ENCODE measurements around the gene ISM1.

ISM1 gene

DNA sequence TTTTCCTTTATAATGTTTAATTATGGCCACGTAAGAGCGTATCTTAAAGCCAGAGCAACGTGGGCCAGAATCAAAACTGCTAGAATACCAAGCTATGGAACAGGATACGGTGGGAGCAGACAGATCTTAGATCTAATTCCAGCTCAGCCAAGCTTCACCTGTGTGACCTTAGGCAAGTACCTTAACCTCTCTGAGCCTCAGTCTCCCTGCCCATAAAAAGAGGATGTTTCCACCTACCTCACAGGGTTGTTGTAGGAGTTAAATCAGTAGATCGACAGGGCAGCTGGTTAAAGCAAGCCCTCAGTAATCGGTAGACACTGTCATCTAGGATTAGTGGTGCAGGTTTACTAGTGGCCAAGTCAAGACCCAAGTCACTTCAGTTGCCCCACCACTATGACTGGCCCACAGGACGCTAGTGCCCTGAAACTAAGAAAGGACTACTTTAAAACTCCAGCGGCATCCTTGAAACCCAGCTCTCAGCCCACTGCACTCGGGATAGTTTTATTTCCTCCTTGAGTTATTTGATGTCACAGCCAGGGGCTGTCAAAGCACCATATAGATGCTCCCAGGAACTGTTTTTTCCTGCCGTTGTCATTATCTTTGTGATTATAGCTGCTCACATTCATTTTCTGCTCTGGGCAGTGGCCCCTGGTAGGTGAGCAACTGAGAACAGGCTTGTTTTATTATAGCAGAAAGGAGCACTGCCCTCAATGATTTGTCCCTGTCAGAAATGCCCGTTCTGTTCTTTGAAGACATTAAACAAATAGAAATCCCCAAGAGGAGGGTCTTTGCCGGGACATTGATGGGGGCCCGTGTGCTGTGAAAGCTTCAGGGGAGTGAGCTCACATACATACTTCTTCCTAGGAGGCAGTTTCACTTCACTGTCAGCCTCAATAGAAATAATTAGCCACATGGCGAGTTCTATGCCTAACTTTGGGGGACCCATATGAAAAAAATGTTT is 63.1 kb downstream of the ISM1 start:
- no peak for DNase-seq (ENCODE audit: low spot score)

DNA sequence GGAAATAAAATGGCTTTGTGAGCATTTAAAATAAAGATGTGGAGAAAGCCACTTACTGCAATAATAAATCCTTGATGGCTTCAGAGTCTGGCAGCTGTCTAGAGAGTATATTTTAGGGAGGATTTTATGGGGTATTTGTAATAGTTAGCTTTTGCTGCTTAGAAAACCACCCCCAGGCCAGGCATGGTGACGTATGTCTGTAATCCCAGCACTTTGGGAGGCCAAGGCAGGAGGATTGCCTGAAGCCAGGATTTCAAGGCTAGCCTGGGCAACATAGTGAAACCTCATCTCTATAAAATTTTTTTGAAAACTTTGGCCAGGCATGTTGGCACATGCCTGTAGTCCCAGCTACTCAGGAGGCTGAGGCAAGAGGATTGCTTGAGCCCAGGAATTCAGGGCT is 63.8 kb downstream of the ISM1 start:
- DNase-seq (ENCODE audit: low spot score): no peak

DNA sequence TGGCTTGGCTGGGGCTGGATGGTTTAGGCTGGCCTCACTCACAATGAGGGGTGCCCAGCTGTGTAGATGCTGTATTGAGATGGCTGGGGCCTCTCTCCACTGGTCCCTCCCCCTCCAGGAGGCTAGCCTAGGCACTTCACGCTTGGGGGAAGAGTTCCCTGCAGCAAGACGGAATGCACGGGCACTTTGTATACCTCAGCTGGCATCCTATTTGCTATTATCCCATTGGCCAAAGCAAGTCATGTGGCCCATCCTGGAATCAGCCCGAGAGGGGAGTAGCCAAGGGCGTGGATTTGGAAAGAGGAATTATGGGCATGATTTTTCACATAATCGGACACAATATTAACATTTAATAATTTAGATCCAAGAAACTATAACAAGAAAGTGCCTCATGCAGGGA is 64.3 kb downstream of the ISM1 start:
- no peak for DNase-seq (ENCODE audit: low spot score)

DNA sequence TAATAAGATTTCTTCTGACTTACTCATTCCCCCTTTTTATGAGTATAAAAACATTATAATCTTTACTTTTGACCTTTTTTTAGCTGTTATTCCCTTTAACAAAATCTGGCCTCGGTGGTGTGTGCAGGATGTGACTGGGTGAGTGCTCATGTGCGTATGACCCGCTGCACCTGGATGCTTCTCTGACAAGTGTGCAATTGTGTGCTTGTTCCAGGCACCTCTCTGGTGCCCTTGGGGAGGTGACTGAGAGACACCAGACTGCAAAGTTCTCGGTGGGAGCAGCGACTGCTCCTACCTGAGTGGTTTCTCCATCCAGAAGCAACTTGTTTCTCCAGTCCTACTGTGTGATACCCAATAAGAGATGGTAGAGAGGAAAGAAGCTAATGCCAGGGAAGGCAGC is 65.0 kb downstream of the ISM1 start:
- DNase-seq (ENCODE audit: low spot score): no peak

DNA sequence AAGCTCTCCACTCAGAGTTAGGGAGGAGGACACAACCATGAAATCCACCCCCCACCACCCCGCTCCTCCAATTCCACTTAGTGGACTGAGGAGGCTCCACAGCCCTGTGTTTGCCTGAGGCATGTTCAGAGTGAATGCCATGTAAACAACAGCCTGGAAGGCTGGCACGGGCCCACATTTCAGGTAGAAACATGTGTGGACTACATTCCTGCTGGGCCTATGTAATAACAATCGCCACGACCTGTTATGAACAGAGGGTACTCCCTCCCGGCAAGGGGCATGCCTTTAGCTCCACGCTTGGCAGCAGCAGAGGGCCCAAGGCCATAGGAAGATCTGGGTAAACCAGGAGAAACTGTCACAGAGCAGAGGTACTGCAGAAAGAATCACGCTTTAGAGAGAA is 65.5 kb downstream of the ISM1 start:
- no peak for DNase-seq (ENCODE audit: low spot score)

DNA sequence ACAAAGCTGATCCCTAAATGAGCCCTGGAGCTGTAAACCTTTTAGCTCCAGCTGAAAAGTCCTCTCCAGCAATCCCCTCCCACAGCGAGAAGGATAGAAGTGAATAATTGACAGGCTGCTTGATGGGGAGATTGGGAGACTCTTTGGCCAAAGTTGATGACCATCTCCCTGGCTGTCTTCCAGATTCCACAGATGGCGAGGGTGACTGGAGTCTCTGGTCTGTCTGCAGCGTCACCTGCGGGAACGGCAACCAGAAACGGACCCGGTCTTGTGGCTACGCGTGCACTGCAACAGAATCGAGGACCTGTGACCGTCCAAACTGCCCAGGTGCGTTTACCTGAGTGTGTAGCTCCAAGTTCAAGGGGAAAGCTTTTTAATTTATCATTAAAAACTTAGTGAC is 67.3 kb downstream of the ISM1 start:
- DNase-seq (ENCODE audit: low spot score): peak; percentile 71

DNA sequence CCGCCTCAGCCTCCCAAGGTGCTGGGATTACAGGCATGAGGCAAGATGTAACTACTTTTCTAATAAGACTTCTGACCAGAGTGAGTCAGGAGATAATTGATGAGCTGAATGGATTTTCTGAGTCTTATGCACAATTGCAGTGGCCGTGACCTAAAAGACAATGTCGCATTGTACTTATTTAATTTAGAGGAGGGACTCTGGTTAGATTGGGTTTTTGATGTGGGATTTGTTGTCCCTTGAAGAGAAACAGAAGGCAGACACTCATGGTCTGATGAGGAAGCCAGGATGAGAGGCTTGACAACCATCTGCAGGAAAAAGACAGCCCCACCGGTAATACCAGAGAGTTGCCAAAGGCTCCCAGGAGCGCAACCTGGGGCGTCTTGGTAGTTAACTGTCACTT is 68.0 kb downstream of the ISM1 start:
- no peak for DNase-seq (ENCODE audit: low spot score)

DNA sequence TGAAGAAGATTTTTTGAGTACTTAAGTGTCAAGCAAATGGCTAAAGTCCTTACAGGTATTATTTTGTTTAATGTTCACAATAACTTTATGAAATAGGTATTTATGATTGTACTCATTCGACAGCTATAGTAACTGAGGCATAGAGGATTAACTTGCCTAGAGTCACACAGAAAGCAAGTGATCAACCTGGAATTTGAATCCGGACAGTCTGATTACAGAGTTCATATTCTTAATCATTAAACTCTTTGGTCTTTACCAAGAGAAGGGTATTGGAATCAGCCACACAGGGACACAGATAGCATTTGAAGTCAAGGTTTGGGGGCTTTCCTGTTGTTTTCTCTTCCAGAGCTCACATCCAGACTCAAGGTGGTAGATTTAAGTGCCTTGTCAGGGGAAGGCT is 69.7 kb downstream of the ISM1 start:
- DNase-seq (ENCODE audit: low spot score): no peak

DNA sequence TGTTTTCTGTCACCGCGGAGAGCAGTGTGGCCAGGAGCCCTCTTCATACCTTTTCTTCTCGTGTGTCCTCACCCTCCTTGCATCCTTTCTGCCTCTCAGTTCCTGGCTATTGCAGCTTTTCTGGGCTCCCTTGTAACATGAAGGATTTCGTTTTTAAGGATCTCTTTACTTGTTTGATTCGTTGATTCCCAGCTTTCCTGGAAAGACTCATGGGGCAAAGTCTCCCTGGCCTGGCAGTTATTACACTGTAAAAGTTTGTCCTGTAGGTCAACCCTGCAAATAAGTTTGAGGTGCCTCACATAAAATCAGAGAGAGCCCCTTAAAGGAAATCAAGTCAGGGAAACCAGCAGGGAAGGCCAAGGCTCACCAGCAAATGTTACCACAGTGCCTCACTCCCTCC is 70.1 kb downstream of the ISM1 start:
- no peak for DNase-seq (ENCODE audit: low spot score)

DNA sequence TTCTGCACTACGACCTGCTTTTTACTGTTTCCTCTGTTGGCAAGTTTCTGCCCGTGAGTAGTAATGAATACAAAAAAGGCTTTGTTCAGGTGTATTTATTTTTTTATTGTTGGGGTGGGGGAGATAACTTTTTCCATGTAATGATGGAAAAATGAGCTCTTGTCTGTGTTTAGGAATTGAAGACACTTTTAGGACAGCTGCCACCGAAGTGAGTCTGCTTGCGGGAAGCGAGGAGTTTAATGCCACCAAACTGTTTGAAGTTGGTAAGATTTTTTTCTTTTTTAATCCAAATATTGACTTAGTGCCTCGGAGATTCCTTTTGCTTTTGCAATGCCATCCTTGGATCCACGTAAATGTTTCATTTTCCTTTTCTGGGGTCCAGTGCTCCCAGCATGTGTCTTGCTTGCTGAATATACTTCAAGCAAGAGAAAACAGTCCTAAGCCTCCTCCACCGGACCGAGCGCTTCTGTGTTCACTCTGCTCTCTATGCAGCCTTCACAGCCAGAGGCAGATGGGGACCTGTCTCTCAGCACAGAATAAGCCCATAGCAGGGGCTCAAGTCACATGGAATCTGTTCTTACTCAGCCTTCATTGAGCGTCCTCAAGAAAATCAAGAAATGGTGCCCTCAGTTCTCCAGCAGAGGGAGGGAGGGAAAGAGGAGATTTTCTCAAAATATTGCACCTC is 71.3 kb downstream of the ISM1 start:
- DNase-seq (ENCODE audit: low spot score): no peak

DNA sequence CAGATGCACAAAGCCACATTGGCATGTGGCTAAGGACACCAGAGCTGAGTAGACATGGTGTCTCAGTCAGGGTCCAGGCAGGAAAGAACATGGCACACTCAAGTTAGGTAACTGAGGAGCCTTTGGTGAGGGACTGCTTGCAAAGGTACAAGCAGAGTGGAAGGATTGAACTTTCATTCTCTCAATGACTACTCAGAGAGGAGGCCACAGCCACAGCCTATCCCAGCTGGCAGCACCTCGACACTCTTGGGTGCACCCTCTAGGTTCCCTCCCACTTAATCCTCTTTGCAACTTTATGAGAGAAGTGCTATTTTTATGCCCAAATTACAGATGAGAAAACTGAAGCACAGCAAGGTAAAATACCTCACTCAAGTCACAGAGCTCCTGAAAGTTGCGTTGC is 73.4 kb downstream of the ISM1 start:
- DNase-seq (ENCODE audit: low spot score): no peak

DNA sequence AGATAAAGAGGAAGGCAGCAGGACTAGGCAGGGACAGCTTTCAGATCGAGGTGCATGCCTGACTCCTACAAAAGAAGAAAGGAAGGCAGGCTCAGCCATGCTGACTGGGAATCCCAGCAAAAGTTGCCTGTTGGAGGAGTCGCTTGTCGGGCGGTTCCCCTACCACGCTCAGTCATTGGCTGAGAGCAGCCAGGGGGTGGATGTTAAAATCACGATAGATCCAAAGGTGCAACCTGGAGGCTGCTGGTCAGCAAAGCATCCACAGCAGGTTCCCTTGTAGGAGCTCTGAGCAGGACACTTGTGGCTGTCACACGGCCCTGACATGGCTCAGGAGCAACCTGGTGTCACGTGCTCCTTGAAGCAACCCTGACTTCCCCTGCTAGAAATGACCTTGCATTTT is 74.6 kb downstream of the ISM1 start:
- DNase-seq (ENCODE audit: low spot score): no peak

DNA sequence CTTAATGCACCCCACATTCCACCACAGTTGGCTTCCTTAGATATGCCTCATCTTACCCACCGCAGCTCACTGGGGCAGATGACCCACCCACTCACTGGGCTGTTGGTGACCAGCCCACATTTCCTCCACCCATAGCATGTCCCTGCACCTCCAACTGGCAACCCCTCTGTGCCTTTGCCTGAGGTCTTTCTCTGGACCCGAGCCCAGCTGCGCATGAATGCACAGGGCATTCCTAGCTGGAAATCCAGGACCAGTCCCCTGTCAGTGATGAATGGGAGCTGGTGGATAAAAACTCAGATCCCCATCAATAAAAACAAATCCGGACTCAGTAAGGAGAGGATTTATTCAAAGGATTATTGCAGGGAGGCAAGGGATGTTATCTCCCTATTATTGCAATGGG is 75.0 kb downstream of the ISM1 start:
- DNase-seq (ENCODE audit: low spot score): no peak

DNA sequence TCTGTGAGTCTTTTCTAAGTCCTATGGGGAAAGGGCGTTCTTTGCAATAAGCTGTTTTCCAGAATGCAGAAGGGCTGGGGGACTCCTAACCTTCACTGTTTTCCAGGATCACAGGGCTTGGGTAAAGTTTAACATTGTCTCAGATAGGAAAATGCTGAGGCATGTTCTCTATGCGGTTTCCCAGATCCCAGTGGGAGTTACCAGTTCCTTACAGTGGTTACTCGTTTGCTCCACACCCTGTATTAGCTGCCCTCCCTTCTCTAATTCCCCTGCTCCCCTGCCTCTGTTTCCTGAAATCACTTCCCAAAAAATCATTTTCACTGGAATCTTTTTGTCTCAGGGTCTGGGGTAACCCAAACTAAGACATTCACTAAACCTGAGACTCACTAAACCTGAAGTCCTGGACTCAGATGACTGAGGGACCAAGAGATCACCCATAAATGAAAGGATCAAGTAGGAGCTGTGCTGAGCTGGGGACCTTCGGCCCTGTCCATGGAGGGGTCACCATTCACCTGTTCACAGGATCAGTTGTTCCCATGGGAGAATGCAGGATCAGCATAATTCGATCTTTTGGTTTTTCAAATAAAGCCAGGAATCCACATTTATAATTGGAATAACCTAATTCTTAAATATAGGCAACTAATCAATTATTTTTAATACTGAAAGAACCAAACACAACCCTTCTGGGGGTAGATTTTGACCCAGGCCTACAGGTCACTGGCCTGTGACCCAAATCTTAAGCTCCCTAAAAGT is 76.2 kb downstream of the ISM1 start:
- no peak for DNase-seq (ENCODE audit: low spot score)

DNA sequence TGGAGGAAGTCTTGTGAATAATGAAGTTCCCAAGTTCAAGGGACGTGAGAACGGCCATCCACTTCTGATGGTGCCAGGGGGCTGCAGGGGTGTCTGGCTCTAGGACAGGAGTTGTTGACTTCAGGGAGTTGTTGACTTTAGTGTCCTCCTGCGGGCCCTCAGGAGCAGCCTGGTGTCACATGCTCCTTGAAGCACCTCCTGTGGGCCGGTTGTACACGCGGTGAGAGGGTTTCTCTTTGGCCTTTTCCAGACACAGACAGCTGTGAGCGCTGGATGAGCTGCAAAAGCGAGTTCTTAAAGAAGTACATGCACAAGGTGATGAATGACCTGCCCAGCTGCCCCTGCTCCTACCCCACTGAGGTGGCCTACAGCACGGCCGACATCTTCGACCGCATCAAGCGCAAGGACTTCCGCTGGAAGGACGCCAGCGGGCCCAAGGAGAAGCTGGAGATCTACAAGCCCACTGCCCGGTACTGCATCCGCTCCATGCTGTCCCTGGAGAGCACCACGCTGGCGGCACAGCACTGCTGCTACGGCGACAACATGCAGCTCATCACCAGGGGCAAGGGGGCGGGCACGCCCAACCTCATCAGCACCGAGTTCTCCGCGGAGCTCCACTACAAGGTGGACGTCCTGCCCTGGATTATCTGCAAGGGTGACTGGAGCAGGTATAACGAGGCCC is 77.8 kb downstream of the ISM1 start:
- DNase-seq (ENCODE audit: low spot score): no peak

DNA sequence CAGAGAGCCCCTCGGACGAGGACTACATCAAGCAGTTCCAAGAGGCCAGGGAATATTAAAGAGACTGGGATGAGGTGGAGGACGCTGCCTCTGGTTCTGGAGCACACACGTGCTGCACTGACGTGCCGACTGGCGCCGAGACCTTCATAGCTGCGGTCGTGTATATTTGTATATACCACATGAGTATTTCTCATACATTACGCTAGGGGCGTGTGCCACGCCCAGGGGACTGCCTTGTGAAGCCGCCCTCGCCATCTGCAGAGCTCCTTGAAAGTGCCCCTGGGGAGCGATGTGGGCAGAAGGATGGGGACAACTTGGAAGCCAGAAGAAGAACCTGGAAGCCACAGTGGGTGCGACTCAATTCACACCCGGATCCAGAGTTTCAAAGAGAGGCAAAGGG is 78.3 kb downstream of the ISM1 start:
- DNase-seq (ENCODE audit: low spot score): no peak

DNA sequence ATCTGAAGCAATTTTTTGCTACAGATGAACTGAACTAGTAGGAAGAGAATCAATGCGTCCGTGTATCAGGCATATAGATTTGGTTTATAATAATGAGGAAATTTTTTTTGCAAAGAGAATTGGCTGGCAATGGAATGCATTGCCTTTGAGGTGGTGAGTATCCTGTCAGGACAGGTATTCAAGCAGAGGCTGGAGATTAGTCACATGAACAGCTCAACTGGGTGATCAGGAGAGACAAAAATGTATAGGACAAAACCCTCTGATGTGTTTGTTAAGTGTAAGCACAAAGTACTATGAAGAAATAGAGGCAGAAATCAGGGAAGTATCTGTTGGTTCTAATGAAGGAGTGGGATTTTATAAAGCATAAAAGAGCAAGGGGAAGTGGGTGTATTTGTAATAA is 80.5 kb downstream of the ISM1 start:
- no peak for DNase-seq (ENCODE audit: low spot score)

DNA sequence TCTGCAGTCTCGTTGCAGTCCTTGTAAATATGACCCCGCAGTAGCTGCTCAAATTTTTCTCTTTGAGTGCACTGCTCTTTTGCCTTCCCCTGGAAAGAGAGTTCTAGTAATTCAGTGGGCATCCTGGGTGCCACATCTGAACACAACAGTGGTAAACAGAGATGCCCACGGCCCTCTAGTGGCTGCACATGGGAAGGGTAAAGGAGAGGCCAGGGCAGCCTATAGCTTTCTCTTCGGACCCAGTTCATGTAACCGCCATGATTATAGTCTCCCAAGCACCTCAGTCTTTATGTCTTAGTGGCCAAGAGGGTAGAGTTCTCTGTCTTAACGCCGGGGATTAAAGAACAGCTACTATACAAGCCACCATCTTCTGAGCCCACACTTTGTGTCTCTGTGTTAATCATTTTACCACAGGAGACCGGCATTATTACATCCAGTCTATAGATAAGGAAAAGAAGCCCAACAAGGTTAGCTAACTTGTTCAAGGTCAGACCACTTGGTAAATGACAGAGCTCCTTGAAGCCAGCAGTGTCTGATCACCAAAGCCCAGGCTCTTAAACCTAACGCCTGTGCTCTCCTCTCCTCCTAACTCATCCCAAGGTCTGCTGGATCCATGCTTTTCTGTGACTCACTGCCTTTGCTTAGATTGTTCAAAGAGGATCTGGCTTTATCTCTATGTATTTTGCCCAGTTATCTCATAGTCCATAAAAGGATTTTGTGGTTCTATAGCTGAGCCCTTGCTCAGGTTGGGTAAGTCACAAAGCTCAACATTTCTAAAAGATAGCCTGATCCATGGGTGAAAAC is 81.8 kb downstream of the ISM1 start:
- DNase-seq (ENCODE audit: low spot score): peak; percentile 44

DNA sequence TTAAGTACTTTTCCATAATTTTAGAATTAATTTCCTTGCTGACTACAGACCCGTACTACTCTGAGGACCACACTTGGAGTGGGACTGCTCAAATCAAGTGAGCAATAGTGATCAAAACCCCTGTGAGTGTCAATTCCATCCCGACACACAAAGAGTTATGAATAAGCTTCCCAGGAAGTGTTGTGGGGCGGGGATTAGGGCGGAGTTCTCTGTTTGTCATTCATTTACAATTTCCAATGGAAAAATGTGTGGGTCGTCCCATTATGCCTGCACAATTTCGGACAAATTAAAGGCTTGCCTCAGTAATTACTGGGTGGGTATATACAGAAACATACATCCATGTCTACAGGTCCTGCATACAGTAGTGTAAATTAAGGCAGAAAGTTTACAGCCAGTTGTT is 84.2 kb downstream of the ISM1 start:
- DNase-seq (ENCODE audit: low spot score): no peak

DNA sequence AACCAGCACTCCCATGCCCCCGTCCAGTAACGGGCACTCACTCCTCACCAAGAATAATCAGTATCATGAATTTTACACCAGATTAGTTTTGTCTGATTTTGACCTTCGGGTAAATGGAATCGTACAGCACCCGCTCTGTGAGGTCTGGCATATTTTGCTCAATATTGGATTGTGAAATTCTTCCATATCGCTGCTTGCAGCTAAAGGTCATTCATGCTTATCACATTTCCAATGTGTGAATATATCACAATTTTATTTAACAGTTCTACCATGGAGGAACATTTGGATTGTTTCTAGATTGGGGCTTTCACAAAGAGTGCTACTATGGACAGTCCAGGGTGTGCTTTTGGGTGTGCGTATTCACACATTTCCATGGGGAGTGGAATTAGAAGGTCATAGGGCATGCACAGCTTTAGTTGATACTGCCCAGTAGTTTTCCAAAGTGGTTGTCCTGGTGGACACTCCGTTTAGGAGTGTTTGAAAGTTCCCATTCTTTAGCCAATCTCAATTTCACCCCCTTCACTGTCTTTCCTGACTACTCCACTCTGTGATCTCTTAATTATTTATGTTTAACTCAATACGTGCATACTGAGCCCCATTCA is 86.6 kb downstream of the ISM1 start:
- DNase-seq (ENCODE audit: low spot score): no peak

DNA sequence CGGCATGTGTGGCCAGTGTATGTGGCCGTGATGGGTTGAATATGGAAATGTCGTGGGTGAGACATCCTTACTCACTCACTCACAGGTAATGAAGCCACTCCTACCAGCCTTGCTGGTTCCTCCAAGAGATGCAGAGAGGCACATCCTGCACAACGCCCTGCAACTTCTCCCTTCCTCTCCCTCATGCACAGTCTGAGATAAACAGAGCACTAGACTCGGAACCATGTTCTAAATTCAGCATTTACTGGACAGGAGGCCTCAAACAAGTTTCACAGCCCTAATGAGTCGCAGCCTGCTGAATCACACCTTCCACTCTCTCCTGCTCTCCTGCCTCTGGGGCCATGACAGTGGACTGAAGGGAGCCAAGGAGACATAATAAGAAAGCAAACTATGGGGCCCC is 91.2 kb downstream of the ISM1 start:
- DNase-seq (ENCODE audit: low spot score): peak; percentile 67
